HL-60 (cell line): ENCODE results near the gene CD300LB.
"Not testable (repeated sequence)": the region's sequence is repeated elsewhere in the genome, so short reads cannot be mapped to it uniquely, and the experiment has no call there.

Source experiments
- DNase-seq, 2 experiments: peaks; one replicate each; pipeline ENCODE4 v3.0.0-alpha.2; 2010 to 2020; ENCODE audit warnings: low read depth in 1 of 2, low spot score in 1 of 2
- H3K27ac ChIP-seq: fragments of 250-450 bp; sonication (Bioruptor Pico); replicated peaks from 2 replicates; pipeline ENCODE4 v1.5.1; 2020; ENCODE audit warnings: mild to moderate bottlenecking, moderate library complexity
- H3K27me3 ChIP-seq: fragments of 250-450 bp; sonication (Bioruptor Pico); 2 replicates; pipeline ENCODE4 v1.5.1; 2021; ENCODE audit warnings: mild to moderate bottlenecking, moderate library complexity; ENCODE audit not compliant: insufficient read depth, poor library complexity, severe bottlenecking
- H3K4me3 ChIP-seq: replicated peaks from 2 replicates; pipeline ENCODE4 v1.5.1; 2011; ENCODE audit warnings: mild to moderate bottlenecking, control low read depth, low read length; ENCODE audit not compliant: insufficient read depth
- CTCF ChIP-seq: IDR thresholded peaks from one replicate; pipeline ENCODE4 v1.5.1; 2011; ENCODE audit warnings: low read length, control low read depth, inconsistent platforms; ENCODE audit not compliant: insufficient read depth
- GABPA ChIP-seq: IDR thresholded peaks from 2 replicates; pipeline ENCODE4 v1.6.1; 2012; ENCODE audit warnings: low read depth
- POLR2AphosphoS5 ChIP-seq: IDR thresholded peaks from 2 replicates; pipeline ENCODE4 v1.6.1; 2012; ENCODE audit warnings: low read depth
- REST ChIP-seq: IDR thresholded peaks from 2 replicates; pipeline ENCODE4 v1.6.1; 2012; ENCODE audit warnings: low read depth; ENCODE audit not compliant: insufficient replicate concordance
- SPI1 ChIP-seq: IDR thresholded peaks from 2 replicates; pipeline ENCODE4 v1.6.1; 2012; ENCODE audit warnings: low read depth, mild to moderate bottlenecking, borderline replicate concordance

Gene CD300LB

GRCh38 chr17:74561586-74561985, 30.3 kb upstream of the CD300LB start:
- no peaks in the 10 kb centered on the region for H3K27me3 ChIP-seq
- DNase-seq = no peak
- H3K4me3 ChIP-seq = no peak overlapping the region
- no peak overlapping the region for H3K27ac ChIP-seq
- TF ChIP-seq SPI1 (no peak), CTCF (no peak), POLR2AphosphoS5 (no peak), GABPA (no peak), REST (no peak)

- Histone ChIP-seq H3K27me3 (no peaks in the 10 kb centered on the region), H3K4me3 (no peak overlapping the region), H3K27ac (no peak overlapping the region)
- no peak for DNase-seq
- TF ChIP-seq POLR2AphosphoS5 (no peak), GABPA (no peak), CTCF (no peak), SPI1 (no peak), REST (no peak)
Measured at GRCh38 chr17:74558882-74559519, 27.7 kb upstream of the CD300LB start.

- H3K27me3 ChIP-seq, DNase-seq, H3K4me3 ChIP-seq: not testable (repeated sequence)
Measured at GRCh38 chr17:74558402-74558801, 27.1 kb upstream of the CD300LB start.

GRCh38 chr17:74555427-74555940, 24.2 kb upstream of the CD300LB start:
- TF ChIP-seq POLR2AphosphoS5 = no peak
- H3K27ac ChIP-seq = no peak overlapping the region
- H3K4me3 ChIP-seq = no peak overlapping the region
- no peak for DNase-seq
- no peaks in the 10 kb centered on the region for H3K27me3 ChIP-seq

More at GRCh38 chr17:74558402-74558801, 27.1 kb upstream of the CD300LB start:
- not testable (repeated sequence) for H3K27ac ChIP-seq

- Histone ChIP-seq H3K27me3 (no peaks in the 10 kb centered on the region), H3K4me3 (no peak overlapping the region), H3K27ac (no peak overlapping the region)
- TF ChIP-seq GABPA (no peak), REST (no peak), CTCF (no peak), SPI1 (no peak), POLR2AphosphoS5 (no peak)
- no peak for DNase-seq
Measured at GRCh38 chr17:74554909-74555308, 23.6 kb upstream of the CD300LB start.
